HCT116 (cell line): Measurements from ENCODE around the gene BAX. TPM values are rescaled to one million over a fixed set of nuclear protein-coding genes. Genes with fewer than 3 reads are reported as not detected.

Source experiments
- ATAC-seq: fragments of 200-7000 bp; cut with Tn5 transposase; 2 replicates; pipeline ENCODE4 v1.9.1; 2020; ENCODE audit warnings: mild to moderate bottlenecking, moderate library complexity
- BruUV-seq: library from RNA; stranded (reverse); fragments of 400-500 nt; replicated peaks from 2 replicates; lab custom pipeline; 2021; lab: Mats Ljungman, UMichigan
- CTCF ChIA-PET: fragments of 300-600 bp; sonication (Branson Sonifier 250); formaldehyde crosslinking; loops from one replicate; lab custom pipeline; 2021; ENCODE audit warnings: antibody characterized with exemption; lab: Charles Lee
- POLR2A ChIA-PET: fragments of 300-600, 350-600 bp; sonication (Branson Sonifier 250); formaldehyde crosslinking; loops from one replicate; lab custom pipeline; 2021; ENCODE audit warnings: antibody characterized with exemption; lab: Charles Lee
- RAD21 ChIA-PET, 2 experiments: fragments of 300-600 bp; sonication (Branson Sonifier 250); formaldehyde crosslinking; loops; one replicate each; lab custom pipeline; 2023; ENCODE audit warnings: low total read pairs in 2 of 2; ENCODE audit not compliant: uncharacterized antibody in 2 of 2, unreplicated experiment in 2 of 2, low non-redundant PET in 1 of 2; lab: Charles Lee
- DNase-seq: peaks from one replicate; pipeline ENCODE4 v3.0.0-alpha.2; 2010; ENCODE audit warnings: low read depth, low spot score
- H2AFZ ChIP-seq: fragments of 200-600 bp; shearing (Covaris generic), sonication (generic); 2 replicates; pipeline ENCODE4 v1.6.1; 2017; ENCODE audit warnings: low read depth, mixed run types, mixed read lengths, antibody characterized with exemption, low read length; ENCODE audit not compliant: poor library complexity, severe bottlenecking
- H3K27ac ChIP-seq: 2 replicates; pipeline ENCODE4 v1.5.1; 2012; ENCODE audit warnings: low read depth, low read length
- H3K27me3 ChIP-seq: fragments of 200-600 bp; sonication (generic); 2 replicates; pipeline ENCODE4 v1.6.1; 2016; ENCODE audit warnings: mixed run types, low read length, mixed read lengths; ENCODE audit not compliant: insufficient read depth
- H3K36me3 ChIP-seq, 2 experiments: fragments of 200-500 bp in 1 of 2; fragments of 200-600 bp in 1 of 2; sonication (Bioruptor generic) in 1 of 2; sonication (generic) in 1 of 2; 2 replicates each; pipeline versions ENCODE4 v1.5.1 to v1.6.1; 2014 to 2016; ENCODE audit warnings: low read length in 2 of 2, inconsistent platforms in 1 of 2, mixed read lengths in 1 of 2, mixed run types in 1 of 2; ENCODE audit not compliant: insufficient read depth in 2 of 2, control insufficient read depth in 1 of 2
- H3K4me1 ChIP-seq, 2 experiments: fragments of 200-600 bp in 1 of 2; sonication (generic) in 1 of 2; 2 replicates each; pipeline versions ENCODE4 v1.5.1 to v1.6.1; 2012 to 2017; ENCODE audit warnings: low read length in 2 of 2, inconsistent platforms in 1 of 2, mild to moderate bottlenecking in 1 of 2, mixed read lengths in 1 of 2, mixed run types in 1 of 2, moderate library complexity in 1 of 2; ENCODE audit not compliant: insufficient read depth in 2 of 2, control insufficient read depth in 1 of 2
- H3K4me2 ChIP-seq: fragments of 200-600 bp; sonication (generic); 2 replicates; pipeline ENCODE4 v1.6.1; 2017; ENCODE audit warnings: mixed run types, low read length, mixed read lengths
- H3K4me3 ChIP-seq, 2 experiments: fragments of 200-600 bp in 1 of 2; sonication (generic) in 1 of 2; replicated peaks in 1 of 2; 2 replicates each; pipeline ENCODE4 v1.5.1; 2011 to 2016; ENCODE audit warnings: low read length in 2 of 2, control low read depth in 1 of 2, low read depth in 1 of 2, mild to moderate bottlenecking in 1 of 2, mixed read lengths in 1 of 2, mixed run types in 1 of 2
- H3K79me2 ChIP-seq: fragments of 200-600 bp; sonication (generic); 2 replicates; pipeline ENCODE4 v1.6.1; 2017; ENCODE audit warnings: mild to moderate bottlenecking, mixed run types, low read length, moderate library complexity, mixed read lengths; ENCODE audit not compliant: insufficient read depth
- H3K9ac ChIP-seq: fragments of 200-600 bp; sonication (generic); 2 replicates; pipeline ENCODE4 v1.6.1; 2016; ENCODE audit warnings: low read length, mixed read lengths
- H3K9me2 ChIP-seq: fragments of 200-600 bp; sonication (generic), shearing (Covaris generic); 2 replicates; pipeline ENCODE4 v1.6.1; 2017; ENCODE audit warnings: mixed run types, mild to moderate bottlenecking, moderate library complexity; ENCODE audit not compliant: insufficient read depth
- H3K9me3 ChIP-seq, 2 experiments: fragments of 200-500 bp in 1 of 2; fragments of 200-600 bp in 1 of 2; sonication (Bioruptor generic) in 1 of 2; sonication (generic) in 1 of 2; 2 replicates each; pipeline ENCODE4 v1.6.1; 2014 to 2017; ENCODE audit warnings: low read length in 2 of 2, mixed read lengths in 2 of 2, inconsistent platforms in 1 of 2, low read depth in 1 of 2, mild to moderate bottlenecking in 1 of 2, mixed run types in 1 of 2, moderate library complexity in 1 of 2; ENCODE audit not compliant: control insufficient read depth in 1 of 2, insufficient read depth in 1 of 2
- H4K20me1 ChIP-seq: fragments of 200-600 bp; sonication (generic), shearing (Covaris generic); 2 replicates; pipeline ENCODE4 v1.6.1; 2017; ENCODE audit warnings: mixed run types, mild to moderate bottlenecking, moderate library complexity; ENCODE audit not compliant: insufficient read depth
- CBX3 ChIP-seq: IDR thresholded peaks from 2 replicates; pipeline ENCODE4 v1.6.1; 2012; ENCODE audit warnings: low read depth
- CEBPB ChIP-seq: IDR thresholded peaks from 2 replicates; pipeline ENCODE4 v1.6.1; 2012; ENCODE audit warnings: low read depth
- CTCF ChIP-seq, 3 experiments: fragments of 200-600 bp in 1 of 3; sonication (generic) in 1 of 3; IDR thresholded peaks in 2 of 3; conservative IDR thresholded peaks in 1 of 3; 2 replicates each; pipeline ENCODE4 v1.5.1; 2012 to 2017; ENCODE audit warnings: low read depth in 2 of 3, low read length in 2 of 3, antibody characterized with exemption in 1 of 3, borderline replicate concordance in 1 of 3, control low read depth in 1 of 3, mild to moderate bottlenecking in 1 of 3, mixed read lengths in 1 of 3, mixed run types in 1 of 3, moderate library complexity in 1 of 3; ENCODE audit not compliant: insufficient read depth in 1 of 3
- EGR1 ChIP-seq: IDR thresholded peaks from 2 replicates; pipeline ENCODE4 v1.6.1; 2012; ENCODE audit warnings: low read depth
- EZH2 ChIP-seq: fragments of 200-600 bp; sonication (generic); IDR thresholded peaks from 2 replicates; pipeline ENCODE4 v1.6.1; 2017; ENCODE audit warnings: antibody characterized with exemption, mixed run types
- EZH2phosphoT487 ChIP-seq: fragments of 200-600 bp; IDR thresholded peaks from 2 replicates; pipeline ENCODE4 v1.6.1; 2018; ENCODE audit warnings: antibody characterized with exemption, borderline replicate concordance
- FOSL1 ChIP-seq: IDR thresholded peaks from 2 replicates; pipeline ENCODE4 v1.6.1; 2012; ENCODE audit warnings: low read depth
- JUND ChIP-seq: IDR thresholded peaks from 2 replicates; pipeline ENCODE4 v1.6.1; 2012
- MAX ChIP-seq: IDR thresholded peaks from 2 replicates; pipeline ENCODE4 v1.6.1; 2012
- POLR2A ChIP-seq: IDR thresholded peaks from 2 replicates; pipeline ENCODE4 v1.7.0; 2011; ENCODE audit warnings: borderline replicate concordance; ENCODE audit not compliant: insufficient read depth, insufficient read length; ENCODE audit errors: extremely low read depth
- POLR2AphosphoS5 ChIP-seq: IDR thresholded peaks from 2 replicates; pipeline ENCODE4 v1.6.1; 2011; ENCODE audit warnings: mild to moderate bottlenecking, low read depth, low read length, moderate library complexity
- REST ChIP-seq: IDR thresholded peaks from 2 replicates; pipeline ENCODE4 v1.6.1; 2012; ENCODE audit warnings: low read depth
- SIN3A ChIP-seq: IDR thresholded peaks from 2 replicates; pipeline ENCODE4 v1.6.1; 2012; ENCODE audit warnings: low read depth
- SP1 ChIP-seq: IDR thresholded peaks from 2 replicates; pipeline ENCODE4 v1.6.1; 2012; ENCODE audit warnings: low read depth
- SRF ChIP-seq: IDR thresholded peaks from 2 replicates; pipeline ENCODE4 v1.6.1; 2012; ENCODE audit warnings: low read depth
- TCF7L2 ChIP-seq: IDR thresholded peaks from 2 replicates; pipeline ENCODE4 v1.7.0; 2011; ENCODE audit warnings: borderline replicate concordance, inconsistent platforms; ENCODE audit not compliant: insufficient read depth, insufficient read length; ENCODE audit errors: extremely low read depth
- YY1 ChIP-seq: IDR thresholded peaks from 2 replicates; pipeline ENCODE4 v1.6.1; 2011; ENCODE audit warnings: low read length, low read depth, moderate library complexity, mild to moderate bottlenecking; ENCODE audit not compliant: insufficient replicate concordance; ENCODE audit errors: extremely low read depth
- ZNF274 ChIP-seq: fragments of 200-500 bp; sonication (Bioruptor generic); IDR thresholded peaks from 2 replicates; pipeline ENCODE4 v1.6.1; 2014; ENCODE audit warnings: mild to moderate bottlenecking, low read depth, low read length, inconsistent platforms
- intact Hi-C: fragments of 100-400 bp; cut with micrococcal nuclease; formaldehyde crosslinking; loops from 2 replicates; pipeline ENCODE4 v1.10.0; 2022
- total RNA-seq: library from RNA; stranded (reverse); gene quantifications from one replicate; pipeline ENCODE4 v1.2.1, GENCODE V29; 2021; ENCODE audit not compliant: unreplicated experiment
- TF ChIP-seq, protein P1 (sequence below): IDR thresholded peaks from 2 replicates; pipeline ENCODE4 v1.6.1; 2012

BAX gene
- total RNA-seq, 1 experiment from 2014 or later = 96.4 TPM

DNA sequence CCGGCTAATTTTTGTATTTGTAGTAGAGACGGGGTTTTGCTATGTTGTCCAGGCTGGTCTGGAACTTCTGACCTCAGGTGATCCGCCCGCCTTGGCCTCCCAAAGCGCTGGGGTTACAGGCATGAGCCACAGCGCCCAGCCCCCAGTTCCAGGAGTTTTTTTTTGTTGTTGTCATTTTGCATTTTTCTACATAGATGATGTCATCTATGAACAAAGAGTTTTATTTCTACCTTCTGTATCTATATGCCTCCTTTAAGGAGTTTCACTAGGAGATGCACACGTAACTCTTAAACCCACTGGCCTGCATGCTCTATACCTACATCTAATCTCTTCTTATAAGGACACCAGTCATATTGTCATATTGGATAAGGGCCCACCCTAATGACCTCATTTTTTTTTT, 16.4 kb upstream of the BAX start (continued):
- TF ChIP-seq EZH2phosphoT487 (no peak), CTCF (IDR thresholded peaks at IDR 0.05 in 2 of 3, conservative IDR thresholded peaks at IDR 0.05 in 1 of 3; ENCODE audit: borderline replicate concordance in 1 of 3, insufficient read depth in 1 of 3, low read depth in 2 of 3, low read length in 2 of 3) (no peak), CEBPB (no peak), JUND (no peak), SRF (no peak), ZNF274 (no peak), TCF7L2 (no peak), POLR2AphosphoS5 (no peak)

GRCh38 chr19:48940902-48941301, 13.8 kb upstream of the BAX start:
- ChIA-PET POLR2A (no interaction called here), RAD21 (no interaction called here), CTCF (no interaction called here)
- Histone ChIP-seq H3K79me2 (no peaks in the 10 kb centered on the region), H3K9ac (no peak overlapping the region), H3K4me2 (no peak overlapping the region), H3K36me3 (peaks cover 0 to 7% of the 10 kb centered on the region in 2 experiments; a peak in 1 of 4 replicates), H3K9me2 (no peaks in the 10 kb centered on the region), H2AFZ (no peak overlapping the region), H3K9me3 (no peaks in the 10 kb centered on the region), H4K20me1 (no peaks in the 10 kb centered on the region), H3K4me3 (no peak overlapping the region), H3K27me3 (no peaks in the 10 kb centered on the region), H3K4me1 (no peaks in the 10 kb centered on the region), H3K27ac (no peak overlapping the region)
- no TSS peak for BruUV-seq
- intact Hi-C loops = no loop called here
- DNase-seq (no peak), ATAC-seq (no peak)
- TF ChIP-seq CEBPB = no peak
- no peak for TF ChIP-seq MAX
- no peak for TF ChIP-seq POLR2A
- no peak for TF ChIP-seq EZH2
- TF ChIP-seq FOSL1 = no peak
- TF ChIP-seq CTCF (IDR thresholded peaks at IDR 0.05 in 2 of 3, conservative IDR thresholded peaks at IDR 0.05 in 1 of 3; ENCODE audit: borderline replicate concordance in 1 of 3, insufficient read depth in 1 of 3, low read depth in 2 of 3, low read length in 2 of 3) = no peak
- no peak for TF ChIP-seq SRF
- TF ChIP-seq SP1 = no peak
- TF ChIP-seq YY1 = no peak
- TF ChIP-seq EZH2phosphoT487 = no peak
- TF ChIP-seq CBX3 = no peak
- TF ChIP-seq SIN3A = no peak
- TF ChIP-seq, protein P1, sequence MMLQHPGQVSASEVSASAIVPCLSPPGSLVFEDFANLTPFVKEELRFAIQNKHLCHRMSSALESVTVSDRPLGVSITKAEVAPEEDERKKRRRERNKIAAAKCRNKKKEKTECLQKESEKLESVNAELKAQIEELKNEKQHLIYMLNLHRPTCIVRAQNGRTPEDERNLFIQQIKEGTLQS = no peak
- TF ChIP-seq EGR1 = no peak
- TF ChIP-seq REST = no peak
- no peak for TF ChIP-seq POLR2AphosphoS5
